ENCODE measurements around the gene RTN4IP1.
A peak's percentile ranks its signal among the peaks of the same experiment; 100 is the strongest.
"Not testable (repeated sequence)": the region's sequence is repeated elsewhere in the genome, so short reads cannot be mapped to it uniquely, and the experiment has no call there.

Gene RTN4IP1

DNA sequence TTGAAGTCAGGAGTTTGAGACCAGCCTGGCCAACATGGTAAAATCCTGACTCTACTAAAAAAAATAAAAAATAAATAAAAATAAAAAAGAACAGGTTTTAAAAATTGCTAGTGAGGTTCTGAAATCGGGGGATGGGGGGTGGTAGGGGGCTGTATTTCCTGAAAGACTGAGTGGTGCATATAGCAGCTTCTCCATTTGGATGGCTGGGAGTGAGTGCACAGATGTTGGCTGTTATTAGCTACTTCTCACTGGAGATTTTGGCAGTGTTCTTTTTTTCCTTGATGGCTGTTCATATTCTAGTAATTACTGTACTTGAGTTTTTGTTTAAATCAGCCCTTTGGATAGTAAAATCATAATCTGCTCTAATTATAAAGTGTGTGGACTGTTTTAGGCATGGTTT lies 79.8 kb downstream of the RTN4IP1 start:
- DNase-seq (ENCODE audit: low spot score in 2 of 2) (no peak), ATAC-seq (no peak)
- no peaks in the 10 kb centered on the region for H3K9me3 Mint-ChIP-seq
- peak overlapping the region; percentile 74 for H3K27ac Mint-ChIP-seq
- peaks cover 53% of the 10 kb centered on the region for H3K4me1 Mint-ChIP-seq
- no peak overlapping the region for H3K4me3 Mint-ChIP-seq
- peaks cover 100% of the 10 kb centered on the region for H3K36me3 Mint-ChIP-seq

DNA sequence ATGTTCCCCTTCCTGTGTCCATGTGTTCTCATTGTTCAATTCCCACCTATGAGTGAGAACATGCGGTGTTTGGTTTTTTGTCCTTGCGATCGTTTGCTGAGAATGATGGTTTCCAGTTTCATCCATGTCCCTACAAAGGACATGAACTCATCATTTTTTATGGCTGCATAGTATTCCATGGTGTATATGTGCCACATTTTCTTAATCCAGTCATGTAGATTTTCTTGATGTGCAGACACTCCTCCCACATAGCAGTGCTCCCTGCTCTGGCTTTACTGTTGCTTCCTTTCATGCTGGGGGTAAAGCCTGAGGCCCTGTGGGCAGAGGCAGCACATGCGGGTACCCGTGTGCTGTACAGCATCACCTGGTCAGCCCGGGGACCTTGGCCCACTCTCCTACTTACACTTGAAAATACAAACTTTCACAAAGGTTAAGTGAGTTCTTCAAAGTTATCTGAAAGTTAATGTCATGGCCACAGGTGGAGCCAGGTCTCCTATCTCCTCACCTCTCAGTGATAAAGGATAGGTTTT lies 80.3 kb downstream of the RTN4IP1 start:
- Mint-ChIP-seq H3K36me3 (peaks cover 100% of the 10 kb centered on the region), H3K4me1 (peaks cover 52% of the 10 kb centered on the region), H3K27ac (peak overlapping the region; percentile 74)
- H3K9me3 Mint-ChIP-seq; DNase-seq (ENCODE audit: low spot score in 2 of 2); H3K4me3 Mint-ChIP-seq; ATAC-seq: not testable (repeated sequence)

DNA sequence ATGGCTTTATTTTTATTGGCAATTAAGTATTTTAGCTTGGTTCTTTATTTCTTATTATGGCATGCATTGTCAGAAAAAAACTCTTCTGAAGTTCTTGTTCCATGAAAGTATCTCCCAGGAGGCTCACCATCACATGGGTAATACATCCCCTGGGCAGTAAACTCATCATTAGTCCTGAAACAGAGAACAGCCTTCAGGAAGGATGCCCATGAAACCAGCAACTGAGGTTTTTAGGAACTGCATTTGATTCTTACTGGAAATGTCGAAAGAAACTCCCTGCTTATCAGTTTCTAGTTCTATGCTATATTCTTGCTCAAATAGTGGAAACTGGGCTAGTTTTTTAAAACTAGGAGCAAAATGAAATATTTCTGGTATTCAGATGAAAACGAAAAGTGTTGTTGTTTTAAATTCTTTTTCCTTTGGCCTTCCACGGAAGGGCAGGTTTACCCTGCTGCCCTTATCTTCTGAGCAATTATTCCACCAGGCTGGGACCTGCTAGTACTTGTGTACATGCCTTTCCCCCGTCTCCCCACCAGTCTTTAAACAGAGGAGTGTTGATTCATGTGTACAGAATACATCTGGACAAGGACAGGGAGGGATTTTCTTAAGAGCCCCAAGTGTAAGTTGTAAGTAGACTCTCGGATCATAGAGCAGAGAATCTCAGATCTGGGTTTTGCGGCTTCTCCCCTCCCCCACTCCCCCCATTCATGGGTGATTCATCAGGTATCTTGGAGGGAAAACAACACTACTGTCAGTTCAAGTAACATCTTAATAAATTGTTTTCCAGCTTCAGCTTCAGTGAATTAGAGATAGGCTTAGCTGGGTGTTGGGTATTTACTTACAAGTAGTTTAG lies 81.5 kb downstream of the RTN4IP1 start:
- no peaks in the 10 kb centered on the region for H3K9me3 Mint-ChIP-seq
- H3K27ac Mint-ChIP-seq, result peak overlapping the region; percentile 95
- H3K36me3 Mint-ChIP-seq, result peaks cover 100% of the 10 kb centered on the region
- H3K4me3 Mint-ChIP-seq, result no peak overlapping the region
- ATAC-seq (no peak), DNase-seq (ENCODE audit: low spot score in 2 of 2) (no peak)
- H3K4me1 Mint-ChIP-seq, result peaks cover 40% of the 10 kb centered on the region

DNA sequence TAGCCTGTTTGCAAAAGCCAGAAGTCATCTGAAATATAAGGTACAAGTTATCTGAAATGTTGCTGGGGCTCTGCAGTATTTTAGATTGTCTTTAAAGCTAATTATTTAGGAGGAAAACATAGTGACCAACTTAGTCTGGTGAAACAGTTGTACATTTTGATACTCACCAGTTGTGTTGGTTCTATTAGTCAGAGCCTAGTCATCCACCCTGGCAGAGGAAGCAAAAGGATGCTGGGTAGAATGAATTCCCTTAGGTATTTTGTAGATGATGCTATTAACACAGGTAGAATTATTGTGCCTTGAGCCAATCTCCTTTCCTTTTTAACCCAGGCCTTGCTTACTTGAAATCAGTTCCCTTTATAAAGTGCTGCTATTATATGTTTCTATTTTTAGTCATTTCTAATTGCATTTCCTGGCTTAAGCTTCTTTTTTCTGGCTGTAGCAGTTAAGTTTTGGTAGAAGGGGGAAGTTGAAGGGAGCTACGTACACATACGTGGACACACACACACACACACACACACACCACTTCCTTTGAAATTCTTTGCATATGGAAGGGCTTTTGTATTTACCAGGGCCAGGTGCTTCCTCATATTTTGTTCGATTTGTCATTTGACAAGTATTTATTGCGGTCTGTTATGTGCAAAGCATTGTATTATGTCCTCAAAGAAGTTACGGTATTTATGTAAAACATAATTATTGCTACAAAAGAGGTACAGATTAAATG lies 82.4 kb downstream of the RTN4IP1 start:
- Mint-ChIP-seq H3K9me3 (no peaks in the 10 kb centered on the region), H3K4me3 (peak overlapping the region; percentile 30), H3K27ac (peak overlapping the region; percentile 95), H3K36me3 (peaks cover 100% of the 10 kb centered on the region), H3K4me1 (peaks cover 37% of the 10 kb centered on the region)
- DNase-seq (ENCODE audit: low spot score in 2 of 2) (no peak), ATAC-seq (peak; percentile 95)

DNA sequence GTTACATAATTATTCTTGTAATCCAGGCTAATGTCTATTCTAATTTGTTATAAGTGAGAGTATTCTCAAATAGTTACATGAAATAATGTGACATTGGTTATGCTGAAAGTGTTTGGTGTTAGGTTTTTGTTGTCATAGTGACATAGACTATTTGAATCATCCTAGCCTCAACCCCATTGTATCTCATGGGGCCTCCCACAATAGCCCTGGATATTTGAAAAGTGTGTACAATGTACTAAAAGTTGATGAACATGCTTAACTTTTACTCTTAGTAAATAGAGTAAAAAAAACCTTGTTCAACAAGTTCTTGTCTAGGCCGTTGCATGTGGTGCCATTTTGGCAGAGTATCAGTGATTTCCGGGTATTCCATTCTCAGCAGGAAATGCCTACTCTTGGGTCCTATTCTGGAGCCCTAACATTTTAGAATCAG lies 83.0 kb downstream of the RTN4IP1 start:
- DNase-seq (ENCODE audit: low spot score in 2 of 2) (no peak), ATAC-seq (peak; percentile 97)
- Mint-ChIP-seq H3K36me3 (peaks cover 100% of the 10 kb centered on the region), H3K4me1 (peaks cover 37% of the 10 kb centered on the region), H3K4me3 (peak overlapping the region; percentile 30), H3K27ac (peak overlapping the region; percentile 95), H3K9me3 (no peaks in the 10 kb centered on the region)

DNA sequence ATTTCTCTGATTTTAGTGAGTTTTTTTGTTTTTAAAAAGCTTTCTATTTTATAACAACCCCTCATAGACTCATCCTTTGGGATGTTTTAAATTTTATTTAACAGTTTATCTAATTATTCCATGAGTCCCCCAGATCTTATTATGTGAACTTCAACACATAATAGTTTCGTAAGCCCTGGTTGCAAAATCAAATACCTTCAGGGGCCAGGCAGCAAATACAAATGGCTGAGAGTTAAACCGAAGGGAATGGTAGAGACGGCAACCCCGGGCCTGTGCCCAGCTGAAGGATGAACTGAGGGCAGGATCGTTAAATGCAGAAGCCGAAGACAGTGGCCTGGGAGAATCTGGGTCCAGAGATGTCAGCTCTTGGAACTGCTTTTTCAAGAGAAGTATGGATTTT lies 88.4 kb downstream of the RTN4IP1 start:
- no peak for ATAC-seq
- Mint-ChIP-seq H3K4me3 (no peak overlapping the region), H3K27ac (no peak overlapping the region), H3K36me3 (peaks cover 98% of the 10 kb centered on the region), H3K4me1 (peaks cover 48% of the 10 kb centered on the region), H3K9me3 (no peaks in the 10 kb centered on the region)
- DNase-seq (ENCODE audit: low spot score in 2 of 2), result no peak

DNA sequence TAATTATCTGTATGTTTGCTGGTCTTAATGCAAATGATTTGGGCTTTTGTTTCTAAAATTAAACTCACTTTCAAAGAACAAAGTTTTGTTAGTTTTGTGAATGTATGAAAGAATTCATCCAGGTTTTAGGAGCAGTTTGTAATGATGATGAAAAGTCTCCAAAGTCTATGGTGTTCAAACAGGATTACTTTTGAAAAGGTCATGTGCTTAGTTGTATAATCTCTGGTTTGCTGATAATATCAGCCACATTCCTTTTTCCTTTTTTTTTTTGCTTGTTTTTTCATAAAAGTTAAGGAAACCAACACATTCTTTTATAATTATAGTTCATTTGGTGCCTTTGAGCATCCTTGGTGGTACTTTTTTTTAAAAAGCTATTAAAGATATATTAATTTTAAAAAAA lies 88.9 kb downstream of the RTN4IP1 start:
- DNase-seq (ENCODE audit: low spot score in 2 of 2) (no peak), ATAC-seq (no peak)
- H3K4me3 Mint-ChIP-seq, result no peak overlapping the region
- peaks cover 95% of the 10 kb centered on the region for H3K36me3 Mint-ChIP-seq
- no peaks in the 10 kb centered on the region for H3K9me3 Mint-ChIP-seq
- H3K27ac Mint-ChIP-seq, result no peak overlapping the region
- H3K4me1 Mint-ChIP-seq, result peaks cover 45% of the 10 kb centered on the region

DNA sequence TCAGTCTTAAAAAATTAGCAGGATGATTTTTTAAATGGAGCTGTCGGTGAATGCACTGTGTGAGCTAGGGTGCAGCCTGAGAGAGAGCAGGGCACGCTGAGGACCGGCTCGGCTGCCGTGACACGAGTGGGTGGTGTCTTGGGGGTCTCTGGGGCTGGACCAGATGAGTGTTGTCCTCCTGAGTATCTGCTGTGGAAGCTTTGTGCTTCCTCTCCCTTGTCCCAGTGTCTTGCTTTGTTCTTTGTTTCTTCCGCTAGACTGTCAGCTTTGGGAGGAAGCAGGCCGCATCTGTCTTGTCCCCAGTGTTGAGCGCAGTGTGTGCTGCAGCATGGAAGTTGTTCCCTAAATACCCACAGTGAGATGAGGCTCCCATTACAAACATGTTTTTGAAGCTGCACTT lies 89.4 kb downstream of the RTN4IP1 start:
- Mint-ChIP-seq H3K27ac (no peak overlapping the region), H3K9me3 (no peaks in the 10 kb centered on the region), H3K4me3 (no peak overlapping the region), H3K4me1 (peaks cover 47% of the 10 kb centered on the region), H3K36me3 (peaks cover 95% of the 10 kb centered on the region)
- DNase-seq (ENCODE audit: low spot score in 2 of 2), result no peak
- no peak for ATAC-seq

DNA sequence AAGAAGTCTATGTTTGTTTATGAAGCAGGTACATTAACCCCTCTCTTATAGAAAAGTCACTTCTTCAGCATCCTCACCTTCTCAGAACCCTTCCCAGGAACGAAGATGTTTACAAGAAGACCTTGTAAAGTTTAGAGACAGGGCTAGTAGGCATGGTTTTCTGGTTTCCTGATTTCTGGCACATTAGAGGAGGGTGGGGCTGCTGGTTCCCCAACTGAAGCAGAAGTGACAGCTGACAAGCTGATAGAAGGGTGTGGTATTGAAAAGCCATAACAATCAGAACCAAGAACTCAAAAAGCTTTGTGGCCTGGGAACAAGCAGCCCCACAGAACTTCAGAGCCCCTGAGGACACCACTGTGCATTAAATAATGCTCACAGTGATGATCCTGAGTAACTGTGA lies 91.2 kb downstream of the RTN4IP1 start:
- ATAC-seq, result no peak
- Mint-ChIP-seq H3K27ac (peak overlapping the region; percentile 78), H3K36me3 (peaks cover 95% of the 10 kb centered on the region), H3K4me3 (no peak overlapping the region), H3K4me1 (peaks cover 65% of the 10 kb centered on the region), H3K9me3 (no peaks in the 10 kb centered on the region)
- no peak for DNase-seq (ENCODE audit: low spot score in 2 of 2)

DNA sequence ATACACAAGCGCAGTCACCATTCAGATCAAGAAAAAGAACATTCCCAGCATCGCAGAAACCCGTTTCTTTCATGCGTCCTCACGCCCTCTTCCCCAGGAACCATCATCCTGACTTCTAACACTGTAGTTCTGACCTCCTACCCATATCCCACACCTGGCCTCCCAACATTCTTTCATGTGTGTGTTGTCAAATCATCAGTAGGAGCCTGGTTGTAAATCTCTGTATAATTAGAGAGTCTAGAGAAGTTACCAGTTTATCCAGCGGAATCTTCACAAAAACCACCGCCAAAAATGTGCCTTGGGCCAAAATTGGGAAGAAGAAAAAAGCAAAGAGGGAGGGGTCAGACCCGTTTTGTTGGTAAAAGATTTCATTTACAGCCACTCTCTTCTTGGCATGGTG lies 91.6 kb downstream of the RTN4IP1 start:
- DNase-seq (ENCODE audit: low spot score in 2 of 2) (no peak), ATAC-seq (no peak)
- peak overlapping the region; percentile 52 for H3K4me3 Mint-ChIP-seq
- peak overlapping the region; percentile 78 for H3K27ac Mint-ChIP-seq
- peaks cover 70% of the 10 kb centered on the region for H3K4me1 Mint-ChIP-seq
- H3K36me3 Mint-ChIP-seq, result peaks cover 93% of the 10 kb centered on the region
- H3K9me3 Mint-ChIP-seq, result no peaks in the 10 kb centered on the region

DNA sequence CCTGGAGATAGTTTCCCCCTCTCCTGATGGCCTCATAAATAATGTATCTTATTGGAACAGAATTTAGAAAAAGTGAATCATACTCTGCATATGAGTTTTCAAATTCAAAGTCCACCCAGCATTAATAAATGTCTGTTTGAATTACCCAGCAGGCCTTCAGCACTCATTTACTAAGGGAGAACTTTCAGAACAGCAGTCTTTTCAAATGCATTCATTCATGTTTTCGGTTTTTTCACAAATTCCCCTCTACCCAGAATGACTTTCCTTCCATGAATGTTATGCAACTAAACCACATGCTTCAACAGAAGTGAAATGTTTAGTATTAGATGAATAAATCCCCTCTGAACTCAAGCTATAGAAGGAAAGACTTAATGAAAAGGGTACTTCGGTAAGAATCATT lies 92.4 kb downstream of the RTN4IP1 start:
- H3K9me3 Mint-ChIP-seq, result no peaks in the 10 kb centered on the region
- H3K4me1 Mint-ChIP-seq, result peaks cover 75% of the 10 kb centered on the region
- peak overlapping the region; percentile 52 for H3K4me3 Mint-ChIP-seq
- H3K36me3 Mint-ChIP-seq, result peaks cover 93% of the 10 kb centered on the region
- no peak for DNase-seq (ENCODE audit: low spot score in 2 of 2)
- peak overlapping the region; percentile 78 for H3K27ac Mint-ChIP-seq
- peak; percentile 64 for ATAC-seq

DNA sequence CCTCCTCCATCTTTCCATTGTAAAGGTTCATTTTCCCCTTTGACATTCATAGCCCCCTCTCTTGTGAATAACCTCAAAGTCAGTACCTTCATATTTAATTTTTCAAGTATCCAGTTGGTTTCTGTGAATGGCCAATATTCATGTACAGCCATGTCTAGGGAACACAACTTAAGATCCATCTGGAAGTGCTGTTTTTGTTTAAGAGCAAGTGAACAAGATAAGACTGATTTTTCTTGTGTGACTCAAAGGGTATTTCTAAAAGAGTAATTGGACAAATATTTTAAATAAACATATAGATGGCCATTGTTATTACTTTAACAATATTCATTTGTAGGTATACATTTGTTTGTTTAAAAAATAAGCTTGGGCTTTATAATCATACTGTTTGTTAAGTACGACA lies 92.9 kb downstream of the RTN4IP1 start:
- peak overlapping the region; percentile 78 for H3K27ac Mint-ChIP-seq

DNA sequence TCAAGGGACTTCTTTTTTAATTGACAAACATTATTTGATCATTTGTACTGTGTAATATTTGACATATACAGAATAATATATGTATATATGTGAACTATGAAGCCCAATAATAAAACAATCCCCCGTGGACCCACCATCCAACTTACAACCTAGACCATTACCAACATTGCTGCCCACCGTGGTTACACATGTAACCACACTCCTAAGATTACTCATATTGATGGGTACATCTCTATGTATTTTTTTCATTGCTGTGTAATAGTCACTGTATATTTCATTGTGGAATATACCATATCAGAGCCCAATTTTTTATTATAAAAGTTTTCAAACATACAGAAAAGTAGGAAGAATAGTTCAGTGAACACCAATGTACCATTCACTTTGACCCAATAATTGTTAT lies 94.3 kb downstream of the RTN4IP1 start:
- peak overlapping the region; percentile 25 for H3K4me3 Mint-ChIP-seq
- ATAC-seq (peak; percentile 75), DNase-seq (ENCODE audit: low spot score in 2 of 2) (no peak)
- peaks cover 85% of the 10 kb centered on the region for H3K4me1 Mint-ChIP-seq
- no peaks in the 10 kb centered on the region for H3K9me3 Mint-ChIP-seq
- H3K27ac Mint-ChIP-seq, result peak overlapping the region; percentile 50
- peaks cover 94% of the 10 kb centered on the region for H3K36me3 Mint-ChIP-seq

More for the DNA sequence above, 92.9 kb downstream of the RTN4IP1 start:
- peaks cover 77% of the 10 kb centered on the region for H3K4me1 Mint-ChIP-seq
- H3K9me3 Mint-ChIP-seq, result no peaks in the 10 kb centered on the region
- peaks cover 93% of the 10 kb centered on the region for H3K36me3 Mint-ChIP-seq
- H3K4me3 Mint-ChIP-seq, result peak overlapping the region; percentile 52
- DNase-seq (ENCODE audit: low spot score in 2 of 2) (no peak), ATAC-seq (no peak)

DNA sequence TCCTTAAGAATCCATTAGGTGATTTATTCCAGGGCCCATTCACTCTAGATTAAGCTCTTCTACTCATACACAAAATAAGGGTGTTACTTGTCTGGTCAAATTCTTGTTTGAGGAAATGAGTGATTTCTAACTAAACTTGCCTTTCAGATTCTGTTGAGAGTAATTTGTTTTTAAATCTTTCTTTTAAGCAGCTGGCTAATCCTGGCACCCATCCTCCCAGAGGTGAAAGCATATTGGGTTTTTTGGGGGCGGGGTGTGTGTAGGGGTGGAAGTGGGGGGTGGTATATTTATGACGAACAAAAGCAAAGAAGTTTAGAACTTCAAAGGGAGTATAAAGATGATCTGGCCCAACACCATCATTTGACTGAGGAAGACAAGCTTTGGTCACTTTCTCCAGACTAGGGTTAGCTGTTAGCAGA lies 94.7 kb downstream of the RTN4IP1 start:
- H3K4me3 Mint-ChIP-seq, result peak overlapping the region; percentile 25
- H3K9me3 Mint-ChIP-seq, result no peaks in the 10 kb centered on the region
- H3K36me3 Mint-ChIP-seq, result peaks cover 94% of the 10 kb centered on the region
- H3K27ac Mint-ChIP-seq, result peak overlapping the region; percentile 50
- DNase-seq (ENCODE audit: low spot score in 2 of 2), result no peak
- peak; percentile 79 for ATAC-seq
- peaks cover 85% of the 10 kb centered on the region for H3K4me1 Mint-ChIP-seq

DNA sequence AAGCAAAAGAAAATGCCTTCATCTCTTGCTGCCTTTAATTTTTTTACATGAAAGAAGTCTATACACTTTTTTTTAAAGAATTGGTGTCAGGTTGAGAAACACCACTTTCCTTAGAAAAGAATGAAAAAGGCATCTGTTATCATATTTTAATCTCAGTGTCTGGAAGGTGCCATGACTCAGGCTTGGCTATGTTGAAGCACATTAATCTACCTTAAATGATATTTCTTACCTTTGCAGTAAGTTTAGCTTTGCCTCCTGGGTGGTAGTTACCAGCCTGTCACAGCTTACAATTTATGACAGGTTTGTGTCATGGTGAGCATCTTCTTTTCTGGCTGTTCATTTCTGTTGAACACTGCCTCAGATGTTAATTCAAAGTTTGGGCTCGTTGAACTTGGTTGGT lies 95.3 kb downstream of the RTN4IP1 start:
- Mint-ChIP-seq H3K36me3 (peaks cover 94% of the 10 kb centered on the region), H3K4me1 (peaks cover 83% of the 10 kb centered on the region), H3K4me3 (peak overlapping the region; percentile 25), H3K27ac (peak overlapping the region; percentile 50), H3K9me3 (no peaks in the 10 kb centered on the region)
- no peak for DNase-seq (ENCODE audit: low spot score in 2 of 2)
- no peak for ATAC-seq

Data from stimulated activated effector memory CD8-positive, alpha-beta T cell treated with anti-CD3 and anti-CD28 coated beads, Interleukin-12 subunit alpha, Interleukin-12 subunit beta, amount 100 ng/mL, for 72 hours (primary cell).